Muscle of arm (tissue), 12 donors: ENCODE measurements around the gene WNT3. TPM values are rescaled to one million over a fixed set of nuclear protein-coding genes. Genes with fewer than 3 reads are reported as not detected.

Experiments
- DNase-seq: peaks from one replicate; pipeline ENCODE4 v3.0.0-alpha.2; 2013
- polyA plus RNA-seq, 12 donors: library from polyadenylated mRNA; unstranded; fragments of 120-200 nt; gene quantifications; one replicate each; pipeline ENCODE4 v1.2.1, GENCODE V29; 2013; ENCODE audit not compliant: insufficient read length in 12 of 12

WNT3 gene
- polyA plus RNA-seq, 12 donors, result 2.3 to 26.7 (median 3.0) TPM; not detected in 1

DNA sequence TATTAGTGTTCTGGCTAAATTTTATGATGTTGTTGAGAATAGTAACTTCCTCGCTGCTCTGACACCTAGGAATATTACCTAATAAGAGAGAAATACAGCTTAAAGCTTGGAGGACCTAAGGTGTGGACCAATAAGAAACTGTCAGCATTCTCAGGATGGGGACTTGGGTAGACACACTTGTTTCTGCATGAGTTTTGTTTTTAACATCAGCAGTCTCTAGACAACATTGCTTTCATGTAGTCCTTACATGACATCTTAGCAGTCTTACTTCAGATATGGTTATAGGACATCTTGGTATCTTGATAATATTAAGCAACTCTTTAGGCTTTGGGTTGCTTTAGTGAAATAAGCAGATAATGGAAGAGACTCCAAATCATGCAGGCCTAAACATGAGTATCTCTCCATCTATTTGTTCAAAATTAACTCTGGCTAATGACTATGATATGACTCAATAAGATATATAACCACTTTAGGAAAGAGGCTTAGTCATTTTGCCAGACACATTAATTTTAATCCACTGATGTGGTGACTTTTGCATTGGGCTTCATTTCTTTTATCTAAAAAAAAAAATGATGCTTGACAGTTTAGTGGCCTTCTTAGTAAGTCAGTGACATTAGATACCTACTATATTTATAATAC, 84.5 kb downstream of the WNT3 start:
- DNase-seq, result no peak

DNA sequence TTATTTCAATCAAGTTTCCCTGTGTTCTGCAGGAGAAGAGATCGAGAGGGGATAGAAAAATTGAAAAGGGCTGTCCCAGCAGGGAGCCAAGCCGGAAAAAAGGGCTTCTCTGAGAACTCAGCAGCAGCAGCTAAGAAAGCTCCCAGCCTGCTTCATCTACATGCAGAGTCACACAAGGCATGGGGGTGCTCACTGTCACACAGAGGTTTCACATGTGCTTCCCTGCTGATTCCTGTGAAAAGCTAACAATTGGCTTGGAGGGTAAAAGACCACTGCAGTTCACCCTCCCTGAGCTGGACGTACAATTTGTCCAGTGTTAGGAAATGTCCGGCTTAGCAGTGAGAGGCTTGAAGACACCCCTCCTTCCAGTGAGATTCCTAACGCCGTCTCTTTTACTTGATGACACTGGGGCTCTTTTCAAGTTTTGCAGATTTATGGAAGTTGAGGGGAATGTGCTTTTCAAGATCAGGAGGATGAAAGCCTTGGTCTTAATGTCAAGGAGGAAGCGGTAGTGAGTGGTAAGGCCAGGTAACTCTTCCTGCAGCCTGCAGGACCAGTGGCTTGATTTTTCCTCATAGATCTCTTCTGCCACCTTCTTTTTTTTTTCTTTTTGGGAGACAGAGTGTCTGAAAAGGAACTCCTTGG, 85.6 kb downstream of the WNT3 start:
- DNase-seq, result no peak

DNA sequence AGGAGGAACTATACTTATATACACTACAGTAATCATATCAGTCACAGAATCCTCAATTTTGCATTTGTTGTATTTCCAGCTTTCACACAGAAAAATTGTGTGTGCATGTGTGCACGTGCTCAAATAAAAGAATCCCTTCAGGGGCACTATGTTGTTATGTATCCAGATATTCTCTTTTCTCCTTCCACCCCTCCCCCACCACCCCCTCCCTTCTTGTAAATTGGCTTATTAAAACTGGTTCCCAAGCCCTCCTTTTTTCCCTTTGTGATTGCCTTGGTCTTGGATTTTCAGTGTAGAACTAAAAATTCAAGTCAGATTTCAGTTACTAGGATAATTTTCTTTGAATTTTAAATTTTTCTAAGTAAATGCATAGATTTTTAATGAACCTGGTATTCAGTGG, 86.3 kb downstream of the WNT3 start:
- no peak for DNase-seq

DNA sequence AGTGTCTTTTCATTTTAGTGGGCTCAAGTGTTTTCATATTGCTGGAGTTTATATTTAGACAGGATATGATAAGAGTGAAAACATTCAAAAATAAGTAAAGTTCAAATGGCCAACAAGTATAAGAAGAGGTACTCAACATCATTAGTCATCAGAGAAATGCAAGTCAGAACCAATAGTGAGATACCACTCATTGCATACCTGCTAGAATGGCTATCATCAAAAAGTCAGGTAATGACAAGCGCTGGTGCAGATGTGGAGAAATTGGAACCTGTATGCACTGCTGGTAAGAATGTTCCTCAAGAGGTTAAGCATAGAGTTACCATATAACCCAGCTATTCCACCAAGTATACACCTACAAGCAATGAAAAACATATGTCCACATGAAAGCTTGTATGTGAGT, 87.8 kb downstream of the WNT3 start:
- no peak for DNase-seq

DNA sequence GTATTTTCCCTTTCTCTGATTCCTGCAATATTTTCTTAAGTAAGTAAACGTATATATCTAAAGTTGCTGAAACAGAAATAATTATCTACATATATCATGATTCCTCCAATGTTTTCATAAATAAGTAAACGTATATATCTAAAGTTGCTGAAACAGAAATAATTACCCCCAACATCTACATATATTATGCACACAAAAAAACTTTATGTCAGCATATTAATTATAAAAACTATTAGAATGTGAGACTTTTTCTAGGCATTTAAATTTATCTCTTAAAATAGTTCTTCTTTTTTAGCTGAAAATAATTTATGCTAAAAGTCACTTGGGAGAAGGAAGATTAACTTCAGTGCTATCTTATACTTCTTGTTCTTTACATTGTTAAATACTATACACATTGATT, 88.5 kb downstream of the WNT3 start:
- DNase-seq, result no peak

DNA sequence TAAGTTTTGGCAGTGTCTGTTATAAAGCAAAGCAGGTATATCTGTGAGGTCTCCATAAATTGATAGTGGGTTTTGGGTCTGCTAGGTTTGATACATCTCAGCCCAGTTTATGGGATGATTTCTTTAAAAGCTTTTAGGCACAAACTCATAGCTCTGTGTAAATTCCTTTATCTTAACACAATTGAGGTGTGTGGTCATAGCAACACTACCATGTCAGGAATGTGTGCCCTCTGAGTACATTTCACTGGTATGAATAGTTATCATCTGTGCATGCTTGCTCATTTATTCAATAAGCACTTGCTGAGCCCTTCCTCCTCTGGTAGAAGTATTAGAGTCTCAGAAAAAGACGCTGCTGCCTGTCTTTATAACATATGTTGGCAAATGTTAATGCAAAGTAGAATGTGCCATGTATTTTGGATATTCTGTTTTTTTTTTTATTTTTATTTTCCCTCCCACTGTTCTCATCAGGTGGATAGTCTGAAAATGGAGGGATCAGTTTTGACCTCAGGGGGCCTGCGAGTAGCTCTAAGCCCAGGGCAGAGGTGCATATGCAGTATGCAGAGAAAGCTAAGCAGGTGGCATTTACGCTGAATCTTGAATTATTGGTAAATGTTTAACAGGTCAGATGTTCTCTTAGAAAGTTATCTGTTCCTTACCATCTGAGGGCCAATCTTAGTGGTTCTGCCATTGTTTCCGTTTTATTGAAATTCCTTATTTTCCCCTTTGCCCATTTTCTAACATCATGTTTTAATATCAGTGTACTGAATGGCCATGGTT, 90.7 kb downstream of the WNT3 start:
- DNase-seq, result no peak

DNA sequence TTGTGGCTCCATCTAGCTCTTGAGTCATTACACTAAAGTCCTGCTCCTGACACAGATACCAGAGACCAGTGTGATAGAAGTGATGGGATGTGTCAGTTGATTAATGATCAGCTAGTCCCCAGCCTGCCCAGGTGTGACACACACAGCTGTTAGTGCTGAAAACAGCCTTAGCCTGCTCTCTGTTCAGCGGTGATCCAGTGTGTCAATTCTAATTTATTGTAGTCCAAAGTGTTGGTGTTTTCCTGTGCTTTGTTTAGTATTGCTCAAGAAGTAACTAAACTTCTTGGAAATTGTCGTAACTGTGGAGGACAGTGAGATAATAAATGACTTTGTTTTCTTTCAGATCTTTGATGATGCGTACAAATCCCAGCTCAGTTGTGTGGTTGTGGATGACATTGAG, 92.3 kb downstream of the WNT3 start:
- no peak for DNase-seq

DNA sequence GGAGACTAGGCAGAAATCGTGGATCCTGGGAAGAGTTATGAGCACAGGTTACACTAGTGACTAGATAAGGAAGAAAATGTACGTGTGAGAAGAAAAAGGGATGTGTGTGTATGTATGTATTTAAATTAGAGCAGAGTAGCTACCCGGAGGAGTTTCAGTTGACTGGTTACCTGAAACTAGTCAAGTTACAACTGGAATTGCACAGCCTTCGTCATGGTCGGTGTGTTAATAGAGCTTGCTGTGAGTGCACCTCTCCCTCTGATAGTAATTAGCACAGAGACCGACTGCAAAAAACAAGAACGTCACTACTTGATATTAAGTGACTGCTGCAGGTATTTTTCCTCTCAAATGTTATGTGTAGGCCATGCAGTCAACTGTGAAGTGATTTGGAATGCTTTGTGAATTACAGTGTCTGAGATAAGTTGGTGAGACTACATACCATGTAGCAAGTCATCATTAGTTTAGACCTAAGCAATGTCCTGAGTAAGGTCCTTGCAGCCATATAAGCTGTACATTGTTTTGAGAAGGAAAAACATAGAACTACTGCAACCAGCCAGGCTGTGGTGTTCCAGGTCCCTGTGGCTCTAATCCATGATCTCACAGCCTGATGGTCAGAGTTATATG, 95.7 kb downstream of the WNT3 start:
- no peak for DNase-seq

DNA sequence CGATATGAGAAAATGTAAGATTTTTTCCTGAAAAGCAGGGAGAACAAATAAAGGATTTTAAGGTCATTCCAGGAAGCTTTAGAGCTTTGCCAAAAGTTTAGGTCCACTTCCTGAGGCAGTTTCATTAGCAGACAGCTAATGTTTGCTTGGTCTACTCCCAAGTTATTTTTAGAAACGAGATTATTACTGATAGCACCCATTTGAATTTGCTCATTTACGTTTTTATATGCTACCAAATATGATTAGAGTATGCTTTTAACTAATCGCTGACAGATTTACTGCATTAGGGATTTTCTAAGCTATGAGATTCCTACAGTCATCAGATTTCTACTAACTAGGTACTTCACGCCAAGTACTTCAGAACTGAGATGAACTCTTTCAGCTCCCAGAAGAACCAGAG, 98.1 kb downstream of the WNT3 start:
- no peak for DNase-seq

DNA sequence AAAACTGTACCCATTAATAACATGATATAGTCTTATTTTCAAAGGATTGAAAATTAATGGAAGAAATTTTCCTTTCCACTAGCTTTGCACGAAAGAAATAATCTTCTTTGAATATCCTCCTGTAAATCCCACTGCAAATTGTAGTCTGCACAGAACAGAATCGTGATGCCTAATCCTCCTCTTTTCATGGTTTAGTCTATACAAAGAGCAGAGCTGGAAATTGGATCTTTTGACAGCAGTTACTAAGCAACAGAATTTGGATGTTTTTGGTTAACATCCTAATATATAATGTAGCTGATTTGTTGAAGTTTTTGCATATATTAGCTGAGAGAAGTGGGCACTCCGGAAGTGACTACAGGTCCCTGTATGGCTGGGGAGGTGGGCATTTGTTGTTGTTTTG, 98.6 kb downstream of the WNT3 start:
- no peak for DNase-seq

DNA sequence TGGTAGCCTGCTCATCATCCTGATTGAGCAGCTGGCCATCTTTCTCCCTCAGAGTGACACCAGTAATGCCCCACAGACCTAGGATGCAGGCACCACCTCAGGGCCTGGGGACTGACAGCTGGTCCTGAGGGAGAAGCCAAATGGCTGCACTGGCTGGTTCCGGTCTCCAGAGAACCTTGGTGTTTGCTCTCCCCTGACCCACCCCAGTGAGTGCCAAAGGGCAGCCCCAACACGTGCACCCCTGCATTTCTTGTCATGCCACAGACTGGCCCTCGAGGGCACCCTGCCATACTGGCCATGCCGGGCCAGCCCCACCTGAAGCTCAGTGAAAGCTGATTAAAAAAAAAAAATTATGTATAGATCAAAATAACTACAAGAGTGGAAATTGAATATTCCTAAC, 100.5 kb downstream of the WNT3 start:
- no peak for DNase-seq

Other genes starting within 250 kb of the WNT3 start
- gene ARL17A, start 239.0 kb downstream of the WNT3 start, polyA plus RNA-seq, result 10 to 100 TPM in 11 of 12 donors, not detected in 1; 13.1 to 38.7 (median 17.7) TPM
- 10 to 100 TPM in 11 of 12 donors, not detected in 1; 16.9 to 27.1 (median 23.4) TPM for gene NSF, start 228.0 kb downstream of the WNT3 start, polyA plus RNA-seq
- gene WNT9B, start 32.9 kb upstream of the WNT3 start, polyA plus RNA-seq, result under 1 TPM in 6 of 12 donors, not detected in 6; 0.05 to 0.26 (median 0.13) TPM
- gene GOSR2, start 104.5 kb upstream of the WNT3 start, polyA plus RNA-seq, result 10 to 100 TPM in 11 of 12 donors, not detected in 1; 25.5 to 42.6 (median 34.8) TPM
- under 1 TPM in 6 of 12 donors, not detected in 6; 0.14 to 0.58 (median 0.20) TPM for gene RPRML, start 160.6 kb upstream of the WNT3 start, polyA plus RNA-seq